NCI-H2171 treated with DMSO at 0.1 percent for 48 hours (cell line): ENCODE results near the gene ZBED3.
"Not testable (repeated sequence)": the region's sequence is repeated elsewhere in the genome, so short reads cannot be mapped to it uniquely, and the experiment has no call there.

Experiments
- DNase-seq: peaks from one replicate; lab custom pipeline; 2025; lab: John Stamatoyannopoulos, UW

Gene ZBED3, protein sequence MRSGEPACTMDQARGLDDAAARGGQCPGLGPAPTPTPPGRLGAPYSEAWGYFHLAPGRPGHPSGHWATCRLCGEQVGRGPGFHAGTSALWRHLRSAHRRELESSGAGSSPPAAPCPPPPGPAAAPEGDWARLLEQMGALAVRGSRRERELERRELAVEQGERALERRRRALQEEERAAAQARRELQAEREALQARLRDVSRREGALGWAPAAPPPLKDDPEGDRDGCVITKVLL

GRCh38 chr5:77086689-77087483 lies at the start of gene ZBED3:
TSS of gene ZBED3 (minus strand) at chr5:77087285. CDS start at chr5:77077878, 9,407 bp downstream.
- peak; percentile 65 for DNase-seq

GRCh38 chr5:77133061-77133758 lies 46.1 kb upstream of the ZBED3 start:
- DNase-seq = no peak

- no peak for DNase-seq
Observed at GRCh38 chr5:77131361-77131760, 44.3 kb upstream of the ZBED3 start.

GRCh38 chr5:77129391-77129990 lies 42.4 kb upstream of the ZBED3 start:
- peak; percentile 8 for DNase-seq

GRCh38 chr5:77128411-77129061 lies 41.5 kb upstream of the ZBED3 start:
- no peak for DNase-seq

DNA sequence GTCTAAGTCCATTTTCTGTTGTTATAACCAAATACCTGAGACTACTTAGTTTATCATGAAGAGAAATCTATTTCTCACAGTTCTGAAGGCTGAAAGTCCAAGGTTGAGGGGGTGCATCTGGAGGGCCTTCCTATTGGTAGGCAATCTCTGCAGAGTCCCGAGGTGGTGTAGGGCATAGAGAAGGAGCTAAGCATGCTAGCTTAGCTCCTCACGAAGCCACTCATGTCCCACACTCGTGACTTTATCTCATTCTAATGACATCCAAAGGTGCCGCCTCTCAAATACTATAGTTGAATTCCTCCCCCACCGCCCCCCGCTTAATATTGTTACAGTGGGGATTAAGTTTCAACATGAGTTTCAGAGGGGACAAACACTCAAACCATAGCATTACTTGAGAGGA lies 36.0 kb upstream of the ZBED3 start:
- no peak for DNase-seq

DNA sequence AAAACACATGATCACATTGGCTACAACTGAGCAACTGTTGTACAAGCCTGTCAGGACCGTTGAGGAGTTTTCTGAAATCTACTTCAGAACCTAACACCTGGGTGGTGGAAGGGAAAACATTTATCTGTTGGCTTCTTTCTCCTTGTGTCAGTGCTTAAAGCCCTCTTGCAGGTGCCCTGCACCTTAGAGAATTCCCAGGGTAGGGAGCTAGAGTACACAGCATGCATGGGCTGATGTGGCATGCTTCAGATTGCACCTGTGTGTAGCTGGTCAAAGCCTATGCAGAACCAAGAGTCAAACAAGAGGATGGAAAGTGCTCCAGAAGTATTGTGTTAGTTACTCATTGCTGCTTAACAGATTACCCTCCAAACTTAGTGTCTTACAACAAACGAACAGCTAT lies 33.6 kb upstream of the ZBED3 start:
- no peak for DNase-seq

- no peak for DNase-seq
Observed at GRCh38 chr5:77120086-77120485, 33.0 kb upstream of the ZBED3 start.

GRCh38 chr5:77117161-77117560 lies 30.1 kb upstream of the ZBED3 start:
- no peak for DNase-seq

GRCh38 chr5:77107035-77107434 lies 19.9 kb upstream of the ZBED3 start:
- DNase-seq = not testable (repeated sequence)

GRCh38 chr5:77104813-77105212 lies 17.7 kb upstream of the ZBED3 start:
- DNase-seq = no peak

- no peak for DNase-seq
Observed at GRCh38 chr5:77103457-77103856, 16.4 kb upstream of the ZBED3 start.

DNA sequence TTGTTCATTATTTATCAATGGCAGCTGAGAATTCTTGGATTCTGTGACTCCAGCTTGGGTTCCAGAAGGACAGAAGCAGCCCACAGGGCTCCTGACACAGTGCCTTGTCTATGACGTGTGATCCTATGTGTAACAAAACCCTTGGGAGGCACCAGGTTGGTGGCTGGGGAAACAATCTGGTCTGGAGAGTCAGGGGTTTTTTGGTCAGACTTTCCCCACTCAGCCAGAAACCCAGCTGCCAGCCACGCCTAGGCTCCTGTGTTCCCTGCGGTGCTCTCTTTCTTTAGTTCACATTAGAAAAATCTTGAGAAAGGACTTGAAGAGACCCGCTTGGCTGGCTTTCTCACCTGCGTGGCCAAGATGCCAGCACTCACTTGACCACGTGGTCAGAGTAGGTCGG lies 15.5 kb upstream of the ZBED3 start:
- DNase-seq = no peak

DNA sequence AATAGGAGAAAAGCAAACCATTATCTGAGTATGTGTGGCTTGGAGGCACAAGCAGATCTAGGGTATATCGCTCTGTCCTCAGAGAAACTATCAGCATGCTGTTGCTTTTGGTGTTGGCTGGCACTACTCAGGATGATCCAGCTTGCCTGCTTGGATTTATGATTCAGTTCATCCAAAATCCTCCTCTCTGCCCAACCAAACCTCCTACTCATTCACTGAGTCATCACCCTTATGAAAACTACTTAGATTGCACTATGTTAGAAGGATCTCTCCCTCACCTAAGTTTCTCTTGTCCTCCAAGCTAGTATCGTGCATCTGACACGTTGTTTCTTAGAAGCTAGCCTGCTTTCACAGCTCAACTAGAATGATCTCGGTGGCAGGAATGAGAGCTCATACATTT lies 14.2 kb upstream of the ZBED3 start:
- DNase-seq = no peak

- no peak for DNase-seq
Observed at GRCh38 chr5:77095189-77095588, 8.1 kb upstream of the ZBED3 start.

DNA sequence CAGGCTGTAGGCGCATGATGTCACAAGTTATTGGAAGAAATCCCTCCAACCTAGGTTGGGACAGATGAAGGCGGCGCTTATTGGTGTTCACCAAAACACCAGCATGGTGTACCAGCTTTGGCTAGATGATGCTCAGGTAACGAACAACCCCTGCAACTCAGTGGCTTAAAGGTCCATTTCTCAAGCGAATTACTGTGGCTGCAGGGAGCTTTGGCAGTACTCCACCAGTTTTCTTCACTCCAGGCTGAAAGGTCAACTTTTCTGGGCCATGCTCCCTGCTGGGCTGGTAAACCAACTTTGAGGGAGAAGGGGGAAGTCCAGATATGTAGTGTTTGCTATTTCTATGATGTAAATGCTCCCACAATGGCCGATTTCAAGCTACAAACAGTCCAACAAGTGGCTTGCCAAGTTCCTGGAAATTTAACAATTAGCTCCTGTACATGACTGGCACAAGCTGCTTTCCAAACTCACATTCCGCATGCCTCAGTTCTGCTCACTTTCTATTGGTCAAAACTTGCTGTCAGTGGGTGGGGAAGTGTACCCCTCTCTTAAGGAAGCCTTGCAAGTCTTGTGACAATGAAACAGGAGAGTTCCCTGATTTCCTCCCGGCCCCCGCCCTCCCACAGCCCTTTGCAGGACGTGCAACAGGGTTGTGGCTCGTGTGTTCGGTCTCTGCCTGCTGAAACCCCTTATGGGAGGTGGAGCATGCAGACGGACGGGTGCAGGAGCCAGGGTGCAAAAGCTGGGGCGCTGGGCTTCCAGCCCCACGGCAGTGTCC lies 588 bp upstream of the ZBED3 start:
- DNase-seq = no peak

DNA sequence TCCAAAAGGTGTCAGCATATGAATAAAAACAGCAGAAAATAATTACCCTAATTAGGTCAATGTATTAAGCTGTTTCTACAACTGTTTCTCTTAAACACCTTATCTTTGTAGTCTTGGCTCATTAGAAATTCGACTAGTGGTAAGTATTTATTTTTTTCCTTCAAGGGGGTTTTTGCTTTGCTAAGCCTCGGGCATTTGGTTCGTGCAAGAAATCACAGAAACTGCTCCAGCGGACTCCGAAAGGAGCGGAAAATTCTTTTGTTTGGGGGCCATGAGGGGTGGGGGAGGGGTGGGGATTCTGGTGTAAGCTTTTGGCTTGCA lies 757 bp downstream of the ZBED3 start:
- no peak for DNase-seq

- DNase-seq = no peak
Observed at GRCh38 chr5:77083088-77083487, 4.0 kb downstream of the ZBED3 start.

DNA sequence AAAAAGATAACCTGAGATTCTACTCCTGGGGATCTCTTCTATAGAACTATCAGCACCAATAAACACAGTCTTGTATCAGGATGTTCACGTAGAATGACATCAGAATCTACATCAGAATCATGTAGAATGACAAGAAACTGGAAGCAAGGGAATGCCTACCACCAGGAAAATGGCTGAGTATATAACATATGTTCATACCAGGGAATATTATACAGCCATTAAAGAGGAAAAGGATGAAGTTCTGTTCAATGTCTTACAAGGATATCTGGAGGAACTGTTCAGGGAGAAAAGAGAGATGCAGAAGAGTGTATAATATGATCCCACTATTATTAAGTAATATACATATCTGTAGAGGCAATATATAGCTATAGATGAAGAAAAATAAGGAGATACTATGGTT lies 4.8 kb downstream of the ZBED3 start:
- DNase-seq = no peak

GRCh38 chr5:77080905-77081304 lies 6.2 kb downstream of the ZBED3 start:
- no peak for DNase-seq

- not testable (repeated sequence) for DNase-seq
Observed at GRCh38 chr5:77080479-77080878, 6.6 kb downstream of the ZBED3 start.

DNA sequence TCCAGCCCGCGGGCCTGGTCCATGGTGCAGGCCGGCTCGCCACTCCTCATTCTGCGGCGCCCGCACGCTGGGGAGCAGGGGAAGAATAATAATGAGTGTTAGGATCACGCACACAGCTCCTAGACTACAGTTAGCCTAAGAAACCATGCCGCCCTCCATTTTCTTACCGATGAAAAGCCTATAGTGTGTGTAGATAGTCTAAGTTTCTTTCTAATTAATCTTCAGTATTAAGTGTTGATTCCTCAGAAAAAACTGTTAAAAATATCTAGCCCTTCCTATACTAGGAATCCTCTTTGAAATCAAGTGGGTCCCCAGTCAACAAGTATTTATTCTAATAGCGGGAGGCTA lies 9.3 kb downstream of the ZBED3 start:
- no peak for DNase-seq
